Activated CD8-positive, alpha-beta memory T cell treated with anti-CD3 and anti-CD28 coated beads, Interleukin-2, amount 50 U/mL, for 4 hours (primary cell): ENCODE results near the gene CALB2.

Experiments
- DNase-seq: peaks from one replicate; pipeline ENCODE4 v3.0.0-alpha.2; 2020

The CALB2 gene

DNA sequence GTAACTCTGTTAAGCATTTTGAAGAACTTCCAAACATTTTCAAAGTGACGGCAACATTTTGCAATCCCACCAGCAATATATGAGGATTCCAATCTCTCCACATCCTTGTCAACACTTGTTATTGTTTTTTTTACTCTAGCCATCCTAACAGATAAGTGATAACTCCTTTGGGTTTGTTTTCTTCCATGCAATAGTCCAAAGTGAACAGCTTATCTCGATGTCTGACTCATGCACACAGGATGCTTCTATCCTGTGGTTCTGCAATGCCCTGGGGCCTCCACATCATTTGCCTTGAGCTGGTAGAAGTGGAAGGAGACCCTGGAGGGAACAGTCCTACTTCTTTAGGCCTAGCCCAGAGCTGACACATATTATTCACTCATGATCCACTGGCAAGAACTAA, 70.4 kb downstream of the CALB2 start:
- DNase-seq = no peak

DNA sequence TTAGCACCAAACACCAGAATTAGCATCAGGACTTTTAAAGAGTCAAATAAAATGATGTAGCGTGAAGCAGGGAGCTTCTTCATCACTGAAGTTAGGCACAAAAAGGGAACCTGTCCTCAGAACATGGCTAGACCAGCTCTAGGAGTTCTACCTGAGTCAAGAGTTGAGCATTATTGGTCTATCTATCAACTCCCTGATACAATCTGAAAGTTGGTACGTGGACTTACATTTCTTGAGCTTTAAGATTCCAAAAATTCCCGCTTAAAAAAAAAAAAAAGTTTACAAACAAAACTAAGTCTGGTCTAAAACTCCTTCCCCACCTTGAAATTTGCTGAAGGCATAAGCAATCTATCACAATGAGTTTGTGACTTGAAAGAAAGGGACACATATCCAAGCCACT, 71.1 kb downstream of the CALB2 start:
- DNase-seq = no peak

DNA sequence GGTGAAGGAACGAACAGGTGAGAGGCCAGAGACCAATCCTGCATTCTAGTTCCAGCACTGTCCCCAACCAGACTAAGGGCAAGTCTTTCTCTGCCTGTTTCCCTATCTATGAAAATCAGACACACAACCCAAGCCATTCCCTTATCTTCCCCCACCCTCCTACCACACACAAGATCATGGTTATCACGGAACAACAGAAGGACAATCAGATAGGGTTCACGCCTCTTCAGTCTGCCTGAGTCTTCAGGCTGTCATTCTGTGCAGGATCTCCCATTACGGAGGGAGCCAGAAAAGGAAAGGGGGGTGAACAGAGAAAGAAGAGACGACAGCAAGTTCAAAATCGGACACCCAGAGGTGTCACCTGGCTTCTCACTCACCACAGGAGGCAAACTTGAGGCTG, 72.2 kb downstream of the CALB2 start:
- DNase-seq = no peak

DNA sequence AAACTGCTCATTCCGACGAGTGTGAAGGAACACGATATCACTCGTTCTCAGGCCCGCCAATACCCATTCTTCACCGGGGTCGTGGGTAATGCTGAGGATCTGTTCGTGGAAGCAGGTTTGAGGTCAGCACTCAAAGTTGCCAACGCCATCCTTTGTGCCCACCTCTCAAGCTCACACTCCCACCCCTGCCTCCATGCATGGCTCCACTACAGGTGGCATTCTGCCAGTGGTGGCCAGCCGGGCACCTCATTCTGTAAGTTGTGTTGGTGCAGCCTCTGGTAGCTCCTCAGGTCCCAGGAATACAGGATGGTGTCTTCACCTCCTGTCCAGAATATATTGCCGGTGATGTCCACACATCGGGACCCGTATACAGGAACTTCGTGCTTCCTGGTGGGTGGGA, 72.7 kb downstream of the CALB2 start:
- DNase-seq = no peak

DNA sequence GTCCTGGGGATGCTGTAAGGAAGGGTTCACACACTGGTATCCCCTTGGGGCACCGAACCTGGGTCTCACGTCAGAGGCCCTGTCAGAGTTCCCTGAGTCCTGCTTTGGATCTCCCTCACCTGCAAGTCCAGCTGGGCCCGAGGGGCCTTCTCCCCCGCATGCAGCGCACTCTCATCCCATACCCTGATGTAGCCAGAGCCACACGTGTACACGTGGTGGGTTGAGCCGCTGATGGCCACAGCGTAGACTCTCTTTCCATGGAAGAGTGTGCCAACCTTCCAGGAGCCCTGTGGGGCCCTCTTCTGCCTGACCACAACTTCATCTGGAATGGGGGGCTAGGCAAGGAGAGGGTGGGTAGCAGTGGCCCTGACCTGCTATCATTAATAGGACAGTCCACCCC, 73.5 kb downstream of the CALB2 start:
- no peak for DNase-seq

DNA sequence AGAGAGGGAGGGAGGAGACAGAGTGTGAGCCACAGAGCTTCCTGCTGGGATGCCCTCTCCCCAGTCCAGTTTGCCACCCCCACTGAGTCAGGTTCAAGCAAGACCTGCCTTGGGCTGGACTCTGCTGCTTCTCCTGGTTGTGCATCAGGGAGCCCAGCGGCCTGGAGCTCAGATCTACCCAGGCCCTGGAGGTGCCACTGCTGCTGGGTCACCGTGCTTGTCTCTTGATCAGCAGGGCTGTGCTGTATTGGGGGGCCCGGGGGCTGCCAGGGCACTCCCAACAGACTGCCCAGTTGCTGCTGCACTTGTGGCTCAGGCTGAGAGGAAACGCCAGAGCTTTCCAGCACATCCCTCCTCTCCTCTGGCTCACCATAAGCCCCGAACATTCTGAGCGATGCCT, 74.4 kb downstream of the CALB2 start:
- DNase-seq = no peak

- no peak for DNase-seq
These were observed 78.0 kb downstream of the CALB2 start for GRCh38 chr16:71436473-71436872.

GRCh38 chr16:71439523-71439922, 81.0 kb downstream of the CALB2 start:
- no peak for DNase-seq
